Nephron (organoid): Measurements from ENCODE around the gene CHMP1A.
"Not testable (repeated sequence)": the region's sequence is repeated elsewhere in the genome, so short reads cannot be mapped to it uniquely, and the experiment has no call there.

ENCODE experiments used
- H3K27ac Mint-ChIP-seq, 3 experiments: 2 replicates each; pipeline ENCODE4 v1.8.0; 2020; ENCODE audit warnings: mixed read lengths in 3 of 3, mild to moderate bottlenecking in 2 of 3, moderate library complexity in 1 of 3
- H3K27me3 Mint-ChIP-seq: 2 replicates; pipeline ENCODE4 v1.8.0; 2021; ENCODE audit warnings: low read depth, mild to moderate bottlenecking, moderate library complexity, mixed read lengths
- H3K36me3 Mint-ChIP-seq: 2 replicates; pipeline ENCODE4 v1.8.0; 2020; ENCODE audit warnings: low read depth, mixed read lengths
- H3K4me1 Mint-ChIP-seq: 2 replicates; pipeline ENCODE4 v1.8.0; 2020; ENCODE audit warnings: mixed read lengths
- H3K4me3 Mint-ChIP-seq, 3 experiments: 2 replicates each; pipeline ENCODE4 v1.8.0; 2020; ENCODE audit warnings: mild to moderate bottlenecking in 3 of 3, mixed read lengths in 3 of 3, moderate library complexity in 2 of 3
- H3K9me3 Mint-ChIP-seq: 2 replicates; pipeline ENCODE4 v1.8.0; 2020; ENCODE audit warnings: mixed read lengths
- CTCF ChIP-seq, 3 experiments: fragments of 200-600 bp; sonication (generic); IDR thresholded peaks; one replicate each; pipeline ENCODE4 v1.5.0; 2021; ENCODE audit warnings: antibody characterized with exemption in 3 of 3; ENCODE audit not compliant: unreplicated experiment in 3 of 3

CHMP1A gene

GRCh38 chr16:89687092-89687940, 29.8 kb upstream of the CHMP1A start:
- Mint-ChIP-seq H3K9me3 (peaks cover 10% of the 10 kb centered on the region), H3K4me3 (peak overlapping the region; percentile 85 to 91 (median 91)), H3K36me3 (peaks cover 55% of the 10 kb centered on the region), H3K4me1 (peaks cover 7% of the 10 kb centered on the region), H3K27ac (peak overlapping the region; percentile 92 to 97 (median 95)), H3K27me3 (no peaks in the 10 kb centered on the region)
- TF ChIP-seq CTCF (IDR thresholded peaks at IDR 0.05; ENCODE audit: unreplicated experiment in 3 of 3), result no peak

- H3K4me3 Mint-ChIP-seq, result peak within 1 kb of the TSS; percentile 93 to 94 (median 94)
- peak within 1 kb of the TSS; percentile 92 to 97 (median 96) for H3K27ac Mint-ChIP-seq
- no peak for TF ChIP-seq CTCF (IDR thresholded peaks at IDR 0.05; ENCODE audit: unreplicated experiment in 3 of 3)
- H3K36me3 Mint-ChIP-seq, result peaks cover 59% of the 10 kb centered on the region
- H3K4me1 Mint-ChIP-seq, result peaks cover 7% of the 10 kb centered on the region
- H3K27me3 Mint-ChIP-seq, result no peaks in the 10 kb centered on the region
- H3K9me3 Mint-ChIP-seq, result peaks cover 16% of the 10 kb centered on the region
Observed at GRCh38 chr16:89686520-89687091, 29.1 kb upstream of the CHMP1A start, which contains the start of gene CDK10. Gene CDK10 (plus strand): TSS chr16:89686689. CDS start chr16:89686711, 22 bp downstream.

GRCh38 chr16:89685916-89686315, 28.4 kb upstream of the CHMP1A start:
- Mint-ChIP-seq H3K4me3 (peak overlapping the region; percentile 60 to 76 (median 72)), H3K27me3 (no peaks in the 10 kb centered on the region), H3K9me3 (peaks cover 19% of the 10 kb centered on the region), H3K27ac (no peak overlapping the region), H3K36me3 (peaks cover 59% of the 10 kb centered on the region), H3K4me1 (peaks cover 7% of the 10 kb centered on the region)
- no peak for TF ChIP-seq CTCF (IDR thresholded peaks at IDR 0.05; ENCODE audit: unreplicated experiment in 3 of 3)

- no peak overlapping the region for H3K4me3 Mint-ChIP-seq
- peaks cover 57% of the 10 kb centered on the region for H3K36me3 Mint-ChIP-seq
- H3K9me3 Mint-ChIP-seq, result peaks cover 20% of the 10 kb centered on the region
- no peaks in the 10 kb centered on the region for H3K4me1 Mint-ChIP-seq
- H3K27ac Mint-ChIP-seq, result no peak overlapping the region
- TF ChIP-seq CTCF (IDR thresholded peaks at IDR 0.05; ENCODE audit: unreplicated experiment in 3 of 3), result no peak
- H3K27me3 Mint-ChIP-seq, result no peaks in the 10 kb centered on the region
Observed at GRCh38 chr16:89678258-89678657, 20.8 kb upstream of the CHMP1A start.

GRCh38 chr16:89672177-89672941, 14.9 kb upstream of the CHMP1A start:
- H3K36me3 Mint-ChIP-seq, result peaks cover 23% of the 10 kb centered on the region

GRCh38 chr16:89671565-89671964, 14.1 kb upstream of the CHMP1A start:
- not testable (repeated sequence) for H3K9me3 Mint-ChIP-seq, H3K27ac Mint-ChIP-seq, H3K27me3 Mint-ChIP-seq, H3K4me3 Mint-ChIP-seq, H3K4me1 Mint-ChIP-seq
- peaks cover 25% of the 10 kb centered on the region for H3K36me3 Mint-ChIP-seq

More at GRCh38 chr16:89672177-89672941, 14.9 kb upstream of the CHMP1A start:
- Mint-ChIP-seq H3K4me1 (no peaks in the 10 kb centered on the region), H3K9me3 (peaks cover 2% of the 10 kb centered on the region), H3K27me3 (no peaks in the 10 kb centered on the region), H3K4me3 (no peak overlapping the region), H3K27ac (no peak overlapping the region)
- no peak for TF ChIP-seq CTCF (IDR thresholded peaks at IDR 0.05; ENCODE audit: unreplicated experiment in 3 of 3)
